ENCODE results near the gene ABHD1. TPM values are rescaled to one million over a fixed set of nuclear protein-coding genes. Genes with fewer than 3 reads are reported as not detected.

Gene ABHD1
- total RNA-seq, 2 donors from 2014 or later, result 4.1 to 7.0 TPM

DNA sequence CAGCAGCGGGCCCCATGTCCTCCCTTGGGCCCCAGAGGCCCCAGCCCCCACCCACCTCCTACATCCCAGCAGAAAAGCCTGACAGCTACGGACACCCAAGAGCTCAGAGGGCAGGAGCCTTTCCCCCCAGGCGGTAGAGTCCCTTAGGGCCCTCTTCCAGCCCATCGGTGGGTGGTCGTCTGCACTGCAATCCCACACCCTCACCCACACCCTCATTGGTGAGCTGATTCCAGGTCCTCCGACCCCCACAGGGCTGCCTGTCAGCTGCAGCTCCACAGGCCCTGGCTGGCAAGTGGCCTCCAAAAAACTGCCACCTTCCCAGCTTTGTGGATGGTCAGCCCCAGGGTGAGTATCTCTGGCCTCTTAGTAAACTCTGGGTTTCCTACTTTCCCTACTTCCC lies 35.7 kb downstream of the ABHD1 start:
- DNase-seq (ENCODE audit: low spot score), result no peak
- 73% methylated on average over 6 of the region's 6 CpGs for WGBS
- H3K27ac ChIP-seq, result no peak overlapping the region
- intact Hi-C loops (cut with DNase I), result no loop called here
- no peak for TF ChIP-seq CTCF (IDR thresholded peaks at IDR 0.05)
- no peak for TF ChIP-seq POLR2A (IDR thresholded peaks at IDR 0.05)
- no peak for TF ChIP-seq POLR2AphosphoS5 (IDR thresholded peaks at IDR 0.05)
- no peaks in the 10 kb centered on the region for H3K36me3 ChIP-seq
- H3K4me3 ChIP-seq, result no peak overlapping the region
- no peaks in the 10 kb centered on the region for H3K9me3 ChIP-seq
- no peaks in the 10 kb centered on the region for H3K27me3 ChIP-seq (replicated peaks; ENCODE audit: insufficient read depth)
- H3K4me1 ChIP-seq (replicated peaks), result no peaks in the 10 kb centered on the region

GRCh38 chr2:27160191-27160590 lies 36.6 kb downstream of the ABHD1 start:
- DNase-seq (ENCODE audit: low spot score), result no peak
- no peak overlapping the region for H3K4me3 ChIP-seq
- intact Hi-C loops (cut with DNase I), result no loop called here
- no peaks in the 10 kb centered on the region for H3K27me3 ChIP-seq (replicated peaks; ENCODE audit: insufficient read depth)
- H3K4me1 ChIP-seq (replicated peaks), result no peaks in the 10 kb centered on the region
- H3K36me3 ChIP-seq, result no peaks in the 10 kb centered on the region
- no peaks in the 10 kb centered on the region for H3K9me3 ChIP-seq
- no peak for TF ChIP-seq POLR2A (IDR thresholded peaks at IDR 0.05)
- TF ChIP-seq CTCF (IDR thresholded peaks at IDR 0.05), result no peak
- no peak for TF ChIP-seq POLR2AphosphoS5 (IDR thresholded peaks at IDR 0.05)
- H3K27ac ChIP-seq, result no peak overlapping the region
- 63% methylated on average over 9 of the region's 9 CpGs for WGBS

DNA sequence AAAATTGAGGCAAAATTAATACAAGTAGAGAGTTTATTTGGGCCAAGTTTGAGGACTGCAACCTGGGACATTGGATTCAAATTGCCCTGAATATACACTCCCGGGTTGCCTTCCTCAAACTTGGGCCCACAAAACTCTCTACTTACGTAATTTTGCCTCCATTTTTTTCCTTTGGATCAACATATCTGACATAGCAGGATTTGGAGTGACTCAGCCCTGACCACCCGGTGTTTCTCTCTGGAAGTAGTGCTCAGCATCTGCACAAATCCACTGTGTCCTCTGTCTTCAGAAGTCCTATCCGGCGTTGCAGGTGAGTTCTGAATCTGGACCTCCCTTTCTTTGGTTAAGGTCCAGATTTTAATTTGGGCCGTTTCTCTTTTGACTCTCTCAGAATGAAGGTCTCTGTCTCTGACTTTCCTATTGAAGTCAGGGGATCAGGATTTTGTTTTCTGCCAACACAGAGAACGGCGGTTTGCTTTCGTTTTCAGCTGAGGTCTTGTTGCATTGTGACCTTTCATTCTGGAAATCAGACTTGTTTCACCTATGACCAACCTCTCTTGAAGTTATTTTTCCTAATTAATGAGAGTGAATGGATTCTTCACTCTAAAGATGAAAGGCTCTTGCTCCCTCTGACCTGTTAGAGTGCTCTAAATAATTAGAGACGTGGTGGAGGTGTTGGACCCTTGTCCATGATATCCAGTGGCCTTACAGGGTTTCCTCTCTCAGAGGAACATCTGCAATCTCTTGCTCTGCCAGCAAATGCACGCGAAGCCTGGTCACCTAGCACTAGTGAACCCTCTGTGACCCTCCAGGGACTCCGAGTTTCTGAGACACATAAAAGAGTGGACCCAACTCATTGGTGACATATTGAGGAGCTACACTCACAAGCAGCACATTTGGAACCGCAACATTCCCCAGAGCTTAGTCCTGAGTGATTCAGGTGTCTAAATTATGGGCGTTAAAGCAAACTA lies 38.8 kb downstream of the ABHD1 start:
- TF ChIP-seq POLR2AphosphoS5 (IDR thresholded peaks at IDR 0.05) (no peak), POLR2A (IDR thresholded peaks at IDR 0.05) (no peak), CTCF (IDR thresholded peaks at IDR 0.05) (no peak)
- Histone ChIP-seq H3K27ac (no peak overlapping the region), H3K4me1 (replicated peaks) (no peaks in the 10 kb centered on the region), H3K4me3 (no peak overlapping the region), H3K27me3 (replicated peaks; ENCODE audit: insufficient read depth) (no peaks in the 10 kb centered on the region), H3K9me3 (no peaks in the 10 kb centered on the region), H3K36me3 (no peaks in the 10 kb centered on the region)
- intact Hi-C loops (cut with DNase I), result no loop called here
- 89% methylated on average over 15 of the region's 15 CpGs for WGBS
- DNase-seq (ENCODE audit: low spot score), result no peak

DNA sequence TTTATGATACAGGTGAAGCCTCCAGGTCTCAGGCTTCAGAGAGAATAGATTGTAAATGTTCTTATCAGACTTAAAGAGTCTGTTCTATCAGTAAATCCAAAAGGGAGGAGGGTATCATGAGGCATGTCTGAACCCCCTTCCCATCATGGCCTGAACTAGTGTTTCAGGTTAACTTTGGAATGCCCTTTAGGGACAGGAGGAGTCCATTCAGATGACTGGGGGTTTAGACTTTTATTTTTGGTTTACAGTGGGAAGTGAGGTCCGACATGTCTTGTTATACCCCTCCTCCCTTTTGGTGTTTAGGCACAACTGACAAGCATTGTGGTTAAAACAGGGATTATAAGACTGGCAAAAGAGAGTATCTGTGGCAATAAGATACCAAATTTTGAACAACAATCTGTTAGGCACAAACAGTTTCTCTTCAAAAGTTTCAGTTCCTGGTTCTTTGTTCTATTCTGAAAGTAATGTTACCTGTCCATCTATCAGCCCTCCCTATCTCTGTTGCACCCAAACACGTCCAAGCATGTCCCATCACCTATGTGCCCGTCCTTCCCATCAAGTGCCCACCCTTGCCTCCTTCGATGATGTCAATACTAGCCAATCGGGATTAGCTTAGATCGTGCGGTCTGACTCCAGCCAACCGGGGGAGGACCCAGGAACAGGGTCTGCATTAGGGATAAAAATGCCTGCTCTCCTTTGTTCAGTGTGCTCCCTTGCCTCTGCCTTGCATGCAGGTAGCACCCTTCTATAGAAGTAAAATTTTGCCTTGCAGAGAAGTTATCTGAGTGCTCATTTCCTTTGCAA lies 41.5 kb downstream of the ABHD1 start:
- no peaks in the 10 kb centered on the region for H3K4me1 ChIP-seq (replicated peaks)
- WGBS, result 81% methylated on average over 8 of the region's 8 CpGs
- H3K36me3 ChIP-seq, result no peaks in the 10 kb centered on the region
- no peak for TF ChIP-seq CTCF (IDR thresholded peaks at IDR 0.05)
- TF ChIP-seq POLR2A (IDR thresholded peaks at IDR 0.05), result no peak
- TF ChIP-seq POLR2AphosphoS5 (IDR thresholded peaks at IDR 0.05), result no peak
- H3K9me3 ChIP-seq, result no peaks in the 10 kb centered on the region
- no peaks in the 10 kb centered on the region for H3K27me3 ChIP-seq (replicated peaks; ENCODE audit: insufficient read depth)
- no peak overlapping the region for H3K4me3 ChIP-seq
- no peak overlapping the region for H3K27ac ChIP-seq
- intact Hi-C loops (cut with DNase I), result no loop called here
- no peak for DNase-seq (ENCODE audit: low spot score)

All from prostate gland (tissue), 2 donors.